Activated CD8-positive, alpha-beta T cell treated with anti-CD3 and anti-CD28 coated beads for 36 hours (primary cell): ENCODE measurements around the gene ACOT12. TPM values are rescaled to one million over a fixed set of nuclear protein-coding genes. Genes with fewer than 3 reads are reported as not detected.

Experiments used
- ATAC-seq: fragments of 200-7000 bp; cut with Tn5 transposase; one replicate; pipeline ENCODE4 v1.10.0; 2021; ENCODE audit warnings: mild to moderate bottlenecking, moderate library complexity
- CTCF ChIA-PET: fragments of 350-600 bp; sonication (Branson Sonifier 250); formaldehyde crosslinking; loops from one replicate; lab custom pipeline; 2021; ENCODE audit warnings: antibody characterized with exemption; lab: Charles Lee
- POLR2A ChIA-PET: fragments of 350-600 bp; sonication (Branson Sonifier 250); formaldehyde crosslinking; loops from one replicate; lab custom pipeline; 2021; ENCODE audit warnings: antibody characterized with exemption; lab: Charles Lee
- DNase-seq: peaks from one replicate; pipeline ENCODE4 v3.0.0-alpha.2; 2020
- H3K27ac Mint-ChIP-seq: one replicate; pipeline ENCODE4 v1.8.0; 2021; ENCODE audit warnings: mild to moderate bottlenecking, mixed read lengths
- H3K27me3 Mint-ChIP-seq: one replicate; pipeline ENCODE4 v1.8.0; 2021; ENCODE audit warnings: mixed read lengths
- H3K36me3 Mint-ChIP-seq: one replicate; pipeline ENCODE4 v1.8.0; 2021; ENCODE audit warnings: low read depth, mixed read lengths
- H3K4me1 Mint-ChIP-seq: one replicate; pipeline ENCODE4 v1.8.0; 2021; ENCODE audit warnings: low read depth, mixed read lengths
- H3K4me3 Mint-ChIP-seq: one replicate; pipeline ENCODE4 v1.8.0; 2021; ENCODE audit warnings: mild to moderate bottlenecking, moderate library complexity, mixed read lengths
- H3K9me3 Mint-ChIP-seq: one replicate; pipeline ENCODE4 v1.8.0; 2021; ENCODE audit warnings: mixed read lengths
- CTCF ChIP-seq: fragments of 200-600 bp; IDR thresholded peaks from one replicate; pipeline ENCODE4 v1.8.0; 2022; ENCODE audit warnings: antibody characterized with exemption, mild to moderate bottlenecking
- intact Hi-C: fragments of 100-400 bp; cut with micrococcal nuclease; formaldehyde crosslinking; loops from one replicate; pipeline ENCODE4 v1.10.0; 2022
- total RNA-seq, 2 experiments: library from RNA; stranded (reverse); gene quantifications; one replicate each; pipeline ENCODE4 v1.2.3, GENCODE V29; 2021

ACOT12 gene
- total RNA-seq, 2 experiments from 2014 or later = not detected

GRCh38 chr5:81308836-81309235 is 85.1 kb downstream of the ACOT12 start:
- H3K27me3 Mint-ChIP-seq = no peaks in the 10 kb centered on the region
- intact Hi-C loops = no loop called here
- POLR2A ChIA-PET = interaction anchor here (1.8 kb wide), 1 partner anchor 7 kb away, joined by 7 read pairs; the partner anchor contains the start of gene ZCCHC9
- no peak overlapping the region for H3K4me3 Mint-ChIP-seq
- no peak overlapping the region for H3K27ac Mint-ChIP-seq
- H3K9me3 Mint-ChIP-seq = no peaks in the 10 kb centered on the region
- no peak for TF ChIP-seq CTCF
- no peak for ATAC-seq
- CTCF ChIA-PET = interaction anchor here (1.5 kb wide), 1 partner anchor 9 kb away, joined by 4 read pairs; no protein-coding TSS in a partner anchor
- no peak for DNase-seq
- H3K4me1 Mint-ChIP-seq = peaks cover 16% of the 10 kb centered on the region
- H3K36me3 Mint-ChIP-seq = peaks cover 27% of the 10 kb centered on the region

DNA sequence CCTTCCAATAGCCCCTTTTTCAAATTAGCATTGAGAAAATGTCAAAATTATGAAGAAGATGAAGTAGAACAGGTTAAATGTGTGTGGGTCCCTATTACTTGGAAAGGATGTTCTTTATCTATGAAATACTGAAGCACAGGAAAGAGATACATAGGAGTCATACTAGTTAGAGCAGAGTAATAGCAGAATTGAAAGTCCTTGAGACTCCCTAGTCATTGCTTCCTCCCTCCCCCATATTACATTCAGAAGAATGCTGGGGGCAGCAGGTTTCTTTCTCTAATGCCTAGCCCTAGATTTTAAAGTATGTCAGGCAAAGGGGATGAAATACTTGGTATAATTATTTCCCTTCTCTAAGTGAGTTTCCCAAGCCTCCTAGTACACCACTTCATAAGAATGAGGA is 88.1 kb downstream of the ACOT12 start:
- Mint-ChIP-seq H3K4me1 (peaks cover 25% of the 10 kb centered on the region), H3K27ac (peak overlapping the region; percentile 68), H3K36me3 (peaks cover 16% of the 10 kb centered on the region), H3K4me3 (no peak overlapping the region), H3K9me3 (no peaks in the 10 kb centered on the region), H3K27me3 (no peaks in the 10 kb centered on the region)
- ATAC-seq (peak; percentile 38), DNase-seq (no peak)
- intact Hi-C loops = no loop called here
- POLR2A ChIA-PET = no interaction called here
- CTCF ChIA-PET = no interaction called here
- no peak for TF ChIP-seq CTCF

- no peak for TF ChIP-seq CTCF
- H3K4me3 Mint-ChIP-seq = peak overlapping the region; percentile 42
- ChIA-PET POLR2A (interaction anchor here (0.5 to 0.6 kb wide), 2 partner anchors 50 to 1791 kb away, joined by 3 to 4 read pairs; no protein-coding TSS in a partner anchor), CTCF (interaction anchor here (1.0 kb wide), 1 partner anchor 9 kb away, joined by 3 read pairs; no protein-coding TSS in a partner anchor)
- DNase-seq (no peak), ATAC-seq (no peak)
- H3K9me3 Mint-ChIP-seq = no peaks in the 10 kb centered on the region
- H3K27me3 Mint-ChIP-seq = no peaks in the 10 kb centered on the region
- H3K27ac Mint-ChIP-seq = no peak overlapping the region
- peaks cover 42% of the 10 kb centered on the region for H3K4me1 Mint-ChIP-seq
- H3K36me3 Mint-ChIP-seq = peaks cover 14% of the 10 kb centered on the region
- intact Hi-C loops = no loop called here
Measured at GRCh38 chr5:81303563-81303962, 90.4 kb downstream of the ACOT12 start.

DNA sequence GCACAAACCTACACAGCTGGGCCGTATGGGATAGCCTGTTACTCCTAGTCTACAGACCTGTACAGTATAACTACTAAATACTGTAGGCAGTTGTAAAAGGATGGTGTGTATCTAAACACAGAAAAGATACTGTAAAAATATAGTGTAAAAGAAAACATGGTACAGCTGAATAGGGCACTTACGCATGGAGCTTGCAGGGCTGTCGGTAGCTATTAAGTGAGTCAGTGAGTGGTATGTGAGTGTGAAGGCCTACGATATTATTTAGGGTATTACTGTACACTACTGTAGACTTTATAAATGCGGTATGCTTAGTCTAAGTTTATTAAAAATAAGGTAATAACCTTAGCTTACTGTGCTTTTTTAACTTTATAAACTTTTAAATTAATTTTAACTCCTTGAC is 91.3 kb downstream of the ACOT12 start:
- peak overlapping the region; percentile 99 for H3K27ac Mint-ChIP-seq

More for the DNA sequence above, 91.3 kb downstream of the ACOT12 start:
- H3K4me3 Mint-ChIP-seq = peak overlapping the region; percentile 93
- H3K9me3 Mint-ChIP-seq = no peaks in the 10 kb centered on the region
- no peaks in the 10 kb centered on the region for H3K27me3 Mint-ChIP-seq
- CTCF ChIA-PET = interaction anchor here (2.9 kb wide), 1 partner anchor 11 kb away, joined by 10 read pairs; no protein-coding TSS in a partner anchor
- ATAC-seq (no peak), DNase-seq (no peak)
- peaks cover 49% of the 10 kb centered on the region for H3K4me1 Mint-ChIP-seq
- H3K36me3 Mint-ChIP-seq = peaks cover 14% of the 10 kb centered on the region
- intact Hi-C loops = no loop called here
- TF ChIP-seq CTCF = no peak
- POLR2A ChIA-PET = interaction anchor here (0.7 to 2.4 kb wide), 5 partner anchors 11 to 650 kb away, joined by 3 to 11 read pairs (median 4); no protein-coding TSS in a partner anchor
